Measurements from ENCODE around the gene OLR1. TPM values are rescaled to one million over a fixed set of nuclear protein-coding genes. Genes with fewer than 3 reads are reported as not detected.
"Not testable (repeated sequence)": the region's sequence is repeated elsewhere in the genome, so short reads cannot be mapped to it uniquely, and the experiment has no call there.

The OLR1 gene
- 9.3 and 73.0 TPM in 2 replicates for total RNA-seq

GRCh38 chr12:10171973-10172728, at the start of gene OLR1:
Gene OLR1 (minus strand): TSS chr12:10172132. CDS start chr12:10172077, 55 bp downstream.
- H3K4me3 ChIP-seq (ENCODE audit: low read depth, low read length) = peak within 1 kb of the TSS; percentile 60
- peak; percentile 51 for DNase-seq (ENCODE audit: low read depth)
- no peak for TF ChIP-seq CTCF (IDR thresholded peaks at IDR 0.05; ENCODE audit: insufficient read depth, low read depth, low read length)

GRCh38 chr12:10220398-10221077, 48.6 kb upstream of the OLR1 start:
- TF ChIP-seq CTCF (IDR thresholded peaks at IDR 0.05; ENCODE audit: insufficient read depth, low read depth, low read length) = no peak
- DNase-seq (ENCODE audit: low read depth) = peak; percentile 90
- H3K4me3 ChIP-seq (ENCODE audit: low read depth, low read length) = no peak overlapping the region

GRCh38 chr12:10218021-10218420, 46.1 kb upstream of the OLR1 start:
- no peak for DNase-seq (ENCODE audit: low read depth)
- no peak overlapping the region for H3K4me3 ChIP-seq (ENCODE audit: low read depth, low read length)
- no peak for TF ChIP-seq CTCF (IDR thresholded peaks at IDR 0.05; ENCODE audit: insufficient read depth, low read depth, low read length)

GRCh38 chr12:10215946-10216345, 44.0 kb upstream of the OLR1 start:
- DNase-seq (ENCODE audit: low read depth); H3K4me3 ChIP-seq (ENCODE audit: low read depth, low read length): not testable (repeated sequence)

GRCh38 chr12:10215436-10215835, 43.5 kb upstream of the OLR1 start:
- DNase-seq (ENCODE audit: low read depth) = no peak
- no peak for TF ChIP-seq CTCF (IDR thresholded peaks at IDR 0.05; ENCODE audit: insufficient read depth, low read depth, low read length)
- H3K4me3 ChIP-seq (ENCODE audit: low read depth, low read length) = peak overlapping the region; percentile 91

- TF ChIP-seq CTCF (IDR thresholded peaks at IDR 0.05; ENCODE audit: insufficient read depth, low read depth, low read length) = no peak
- DNase-seq (ENCODE audit: low read depth) = peak; percentile 80
- H3K4me3 ChIP-seq (ENCODE audit: low read depth, low read length) = peak overlapping the region; percentile 91
Measured at GRCh38 chr12:10214895-10215267, 42.9 kb upstream of the OLR1 start.

GRCh38 chr12:10214136-10214894, 42.4 kb upstream of the OLR1 start:
- peak; percentile 76 for DNase-seq (ENCODE audit: low read depth)
- TF ChIP-seq CTCF (IDR thresholded peaks at IDR 0.05; ENCODE audit: insufficient read depth, low read depth, low read length) = no peak
- peak overlapping the region; percentile 91 for H3K4me3 ChIP-seq (ENCODE audit: low read depth, low read length)
